CD4-positive, CD25-positive, alpha-beta regulatory T cell (primary cell): Measurements from ENCODE around the gene LRRC41. TPM values are rescaled to one million over a fixed set of nuclear protein-coding genes. Genes with fewer than 3 reads are reported as not detected.
"Not testable (repeated sequence)": the region's sequence is repeated elsewhere in the genome, so short reads cannot be mapped to it uniquely, and the experiment has no call there.

Source experiments
- ATAC-seq, 2 donors: fragments of 150-1000 bp; cut with Tn5 transposase; one replicate each; pipeline ENCODE4 v1.10.0; 2021; ENCODE audit warnings: low read depth in 2 of 2, moderate number of reproducible peaks in 2 of 2, moderate library complexity in 1 of 2
- DNase-seq, 3 donors: peaks; one replicate each; pipeline versions ENCODE4 v3.0.0 to v3.0.0-alpha.2; 2012 to 2022; ENCODE audit warnings: mixed read lengths in 1 of 3
- H3K27ac ChIP-seq: one replicate; pipeline ENCODE4 v1.7.0; 2013; ENCODE audit warnings: mild to moderate bottlenecking, low read length; ENCODE audit not compliant: insufficient read depth, poor library complexity, severe bottlenecking
- H3K27me3 ChIP-seq: one replicate; pipeline ENCODE4 v1.7.0; 2013; ENCODE audit warnings: low read length; ENCODE audit not compliant: control insufficient read depth, insufficient read depth
- H3K36me3 ChIP-seq: one replicate; pipeline ENCODE4 v1.7.0; 2013; ENCODE audit warnings: mild to moderate bottlenecking, low read length, moderate library complexity; ENCODE audit not compliant: control insufficient read depth, insufficient read depth
- H3K4me1 ChIP-seq: 2 replicates; pipeline ENCODE4 v1.7.0; 2013; ENCODE audit warnings: mild to moderate bottlenecking, low read length; ENCODE audit not compliant: insufficient read depth, control insufficient read depth, poor library complexity, severe bottlenecking
- H3K4me3 ChIP-seq: one replicate; pipeline ENCODE4 v1.7.0; 2013; ENCODE audit warnings: low read depth, mild to moderate bottlenecking, low read length, moderate library complexity
- H3K9me3 ChIP-seq, 2 experiments: 1 replicate in 1 of 2; 2 replicates in 1 of 2; pipeline ENCODE4 v1.7.0; 2013; ENCODE audit warnings: low read length in 2 of 2, mild to moderate bottlenecking in 1 of 2, moderate library complexity in 1 of 2; ENCODE audit not compliant: control insufficient read depth in 2 of 2
- H3K27ac Mint-ChIP-seq, 3 donors: one replicate each; pipeline ENCODE4 v1.8.0; 2020 to 2022; ENCODE audit warnings: mild to moderate bottlenecking in 3 of 3, mixed read lengths in 3 of 3, moderate library complexity in 2 of 3
- H3K27me3 Mint-ChIP-seq: one replicate; pipeline ENCODE4 v1.8.0; 2022; ENCODE audit warnings: mild to moderate bottlenecking, mixed read lengths
- H3K36me3 Mint-ChIP-seq: one replicate; pipeline ENCODE4 v1.8.0; 2020; ENCODE audit warnings: mixed read lengths
- H3K4me1 Mint-ChIP-seq, 4 donors: one replicate each; pipeline ENCODE4 v1.8.0; 2020 to 2022; ENCODE audit warnings: mixed read lengths in 4 of 4, mild to moderate bottlenecking in 1 of 4
- H3K4me3 Mint-ChIP-seq, 4 donors: one replicate each; pipeline ENCODE4 v1.8.0; 2020 to 2022; ENCODE audit warnings: mild to moderate bottlenecking in 4 of 4, mixed read lengths in 4 of 4, moderate library complexity in 3 of 4
- H3K9me3 Mint-ChIP-seq, 7 donors: one replicate each; pipeline ENCODE4 v1.8.0; 2020 to 2022; ENCODE audit warnings: mixed read lengths in 7 of 7, mild to moderate bottlenecking in 3 of 7, moderate library complexity in 2 of 7
- polyA plus RNA-seq, 4 donors: library from polyadenylated mRNA; unstranded; fragments of 300-500 nt; fragmentation: Illumina TruSeq; gene quantifications; one replicate each; pipeline ENCODE4 v1.2.3, GENCODE V29; 2021
- total RNA-seq: library from RNA; stranded (reverse); gene quantifications from one replicate; pipeline ENCODE4 v1.2.3, GENCODE V29; 2022

LRRC41 gene
- total and polyA plus RNA-seq, 5 donors from 2014 or later: 35.0 to 51.3 (median 50.4) TPM

GRCh38 chr1:46331786-46332540 lies 28.5 kb upstream of the LRRC41 start:
- H3K27me3 ChIP-seq, H3K4me1 Mint-ChIP-seq, H3K36me3 ChIP-seq, H3K4me1 ChIP-seq, H3K4me3 ChIP-seq, DNase-seq, H3K9me3 ChIP-seq, H3K27ac Mint-ChIP-seq, H3K27ac ChIP-seq, H3K4me3 Mint-ChIP-seq, H3K9me3 Mint-ChIP-seq, H3K27me3 Mint-ChIP-seq, ATAC-seq, H3K36me3 Mint-ChIP-seq: not testable (repeated sequence)

GRCh38 chr1:46330381-46330780 lies 27.0 kb upstream of the LRRC41 start:
- H3K27ac ChIP-seq, H3K4me1 Mint-ChIP-seq, H3K4me3 ChIP-seq, H3K36me3 ChIP-seq, H3K36me3 Mint-ChIP-seq, H3K4me1 ChIP-seq, H3K27me3 ChIP-seq, H3K4me3 Mint-ChIP-seq, H3K9me3 Mint-ChIP-seq, H3K27ac Mint-ChIP-seq, H3K27me3 Mint-ChIP-seq, DNase-seq, H3K9me3 ChIP-seq, ATAC-seq: not testable (repeated sequence)

- H3K27ac ChIP-seq, H3K4me3 Mint-ChIP-seq, H3K27me3 Mint-ChIP-seq, H3K36me3 ChIP-seq, ATAC-seq, DNase-seq, H3K4me3 ChIP-seq, H3K27me3 ChIP-seq, H3K4me1 Mint-ChIP-seq, H3K36me3 Mint-ChIP-seq, H3K9me3 Mint-ChIP-seq, H3K4me1 ChIP-seq, H3K9me3 ChIP-seq, H3K27ac Mint-ChIP-seq: not testable (repeated sequence)
Observed at GRCh38 chr1:46329807-46330206, 26.4 kb upstream of the LRRC41 start.

- H3K9me3 ChIP-seq, ATAC-seq, H3K36me3 ChIP-seq, H3K4me1 Mint-ChIP-seq, DNase-seq, H3K27me3 ChIP-seq, H3K9me3 Mint-ChIP-seq, H3K4me1 ChIP-seq, H3K36me3 Mint-ChIP-seq, H3K4me3 ChIP-seq, H3K27ac ChIP-seq, H3K27me3 Mint-ChIP-seq, H3K4me3 Mint-ChIP-seq: not testable (repeated sequence)
- H3K27ac Mint-ChIP-seq: peak overlapping the region in 1 of 3 donors; percentile 48
Observed at GRCh38 chr1:46328182-46328581, 24.8 kb upstream of the LRRC41 start.

GRCh38 chr1:46325285-46326076 lies 22.1 kb upstream of the LRRC41 start:
- H3K27ac Mint-ChIP-seq, H3K4me3 ChIP-seq, H3K4me1 Mint-ChIP-seq, H3K4me1 ChIP-seq, H3K27ac ChIP-seq, H3K9me3 Mint-ChIP-seq, H3K36me3 Mint-ChIP-seq, H3K27me3 Mint-ChIP-seq, H3K27me3 ChIP-seq, H3K4me3 Mint-ChIP-seq, DNase-seq, H3K36me3 ChIP-seq, ATAC-seq, H3K9me3 ChIP-seq: not testable (repeated sequence)

GRCh38 chr1:46322191-46322590 lies 18.8 kb upstream of the LRRC41 start:
- not testable (repeated sequence) for H3K36me3 Mint-ChIP-seq, H3K9me3 Mint-ChIP-seq, H3K27me3 ChIP-seq, H3K27ac ChIP-seq, H3K4me3 ChIP-seq, H3K27me3 Mint-ChIP-seq, H3K4me1 Mint-ChIP-seq, H3K4me3 Mint-ChIP-seq, H3K36me3 ChIP-seq, DNase-seq, ATAC-seq, H3K4me1 ChIP-seq, H3K9me3 ChIP-seq
- peak overlapping the region in 1 of 3 donors; percentile 26 for H3K27ac Mint-ChIP-seq

- not testable (repeated sequence) for H3K4me3 Mint-ChIP-seq, H3K27me3 ChIP-seq, H3K9me3 Mint-ChIP-seq, H3K4me3 ChIP-seq, ATAC-seq, DNase-seq, H3K27ac Mint-ChIP-seq, H3K4me1 ChIP-seq, H3K27me3 Mint-ChIP-seq, H3K9me3 ChIP-seq, H3K36me3 Mint-ChIP-seq, H3K4me1 Mint-ChIP-seq, H3K27ac ChIP-seq
- H3K36me3 ChIP-seq: peaks cover 11% of the 10 kb centered on the region
Observed at GRCh38 chr1:46319960-46320914, 16.8 kb upstream of the LRRC41 start.
